Measurements from ENCODE around the gene KDM4C.

KDM4C gene

GRCh38 chr9:7174301-7174700 lies 416.5 kb downstream of the KDM4C start:
- TF ChIP-seq ZBTB7A (IDR thresholded peaks at IDR 0.05; ENCODE audit: low read depth), result no peak
- no peak for TF ChIP-seq CEBPB (IDR thresholded peaks at IDR 0.05)
- no peak for TF ChIP-seq NFIC (IDR thresholded peaks at IDR 0.05)
- no peak for TF ChIP-seq EP300 (IDR thresholded peaks at IDR 0.05; ENCODE audit: borderline replicate concordance)
- no peak for TF ChIP-seq FOXM1 (IDR thresholded peaks at IDR 0.05; ENCODE audit: borderline replicate concordance, low read depth)
- no peak for TF ChIP-seq CREB1 (IDR thresholded peaks at IDR 0.05; ENCODE audit: low read depth)

DNA sequence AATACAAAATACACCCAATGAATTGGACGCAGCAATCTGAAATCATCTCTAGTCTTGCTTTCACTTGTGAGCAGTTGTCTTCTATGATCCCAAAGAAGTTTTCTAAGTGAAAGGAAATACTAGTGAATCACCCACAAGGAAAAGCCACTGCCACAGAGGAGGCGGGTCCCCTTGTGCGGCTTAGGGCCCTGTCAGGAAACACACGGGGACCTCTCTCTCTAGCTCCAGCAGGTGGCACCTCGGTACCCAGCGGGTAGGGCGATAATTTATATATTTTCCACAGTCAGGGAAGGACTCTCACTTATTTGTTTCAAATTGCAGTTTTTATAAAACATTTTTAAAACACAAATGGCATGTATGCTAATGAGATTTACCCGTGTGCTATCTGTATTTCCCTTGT lies 417.1 kb downstream of the KDM4C start:
- TF ChIP-seq NFIC (IDR thresholded peaks at IDR 0.05), result no peak
- TF ChIP-seq TEAD4 (IDR thresholded peaks at IDR 0.05), result no peak
- TF ChIP-seq FOXM1 (IDR thresholded peaks at IDR 0.05; ENCODE audit: borderline replicate concordance, low read depth), result no peak
- TF ChIP-seq CEBPB (IDR thresholded peaks at IDR 0.05), result no peak
- no peak for TF ChIP-seq EP300 (IDR thresholded peaks at IDR 0.05; ENCODE audit: borderline replicate concordance)
- TF ChIP-seq, protein P1, sequence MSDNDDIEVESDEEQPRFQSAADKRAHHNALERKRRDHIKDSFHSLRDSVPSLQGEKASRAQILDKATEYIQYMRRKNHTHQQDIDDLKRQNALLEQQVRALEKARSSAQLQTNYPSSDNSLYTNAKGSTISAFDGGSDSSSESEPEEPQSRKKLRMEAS (IDR thresholded peaks at IDR 0.05), result no peak
- TF ChIP-seq TCF12 (IDR thresholded peaks at IDR 0.05; ENCODE audit: low read depth), result no peak
- no peak for TF ChIP-seq USF1 (IDR thresholded peaks at IDR 0.05)

GRCh38 chr9:7176561-7176960 lies 418.8 kb downstream of the KDM4C start:
- TF ChIP-seq ZBTB7A (IDR thresholded peaks at IDR 0.05; ENCODE audit: low read depth) (no peak), TCF12 (IDR thresholded peaks at IDR 0.05; ENCODE audit: low read depth) (no peak), USF1 (IDR thresholded peaks at IDR 0.05) (no peak), TAF1 (IDR thresholded peaks at IDR 0.05; ENCODE audit: low read depth) (no peak), EP300 (IDR thresholded peaks at IDR 0.05; ENCODE audit: borderline replicate concordance) (no peak), YY1 (IDR thresholded peaks at IDR 0.05; ENCODE audit: low read depth) (no peak), TEAD4 (IDR thresholded peaks at IDR 0.05) (no peak), RAD21 (IDR thresholded peaks at IDR 0.05; ENCODE audit: low read depth) (no peak), EGR1 (IDR thresholded peaks at IDR 0.05) (no peak), NFIC (IDR thresholded peaks at IDR 0.05) (no peak), CEBPB (IDR thresholded peaks at IDR 0.05) (no peak), FOXM1 (IDR thresholded peaks at IDR 0.05; ENCODE audit: borderline replicate concordance, low read depth) (no peak), CREB1 (IDR thresholded peaks at IDR 0.05; ENCODE audit: low read depth) (no peak)
- TF ChIP-seq, protein P1 (IDR thresholded peaks at IDR 0.05), result no peak
- TF ChIP-seq, protein P2, sequence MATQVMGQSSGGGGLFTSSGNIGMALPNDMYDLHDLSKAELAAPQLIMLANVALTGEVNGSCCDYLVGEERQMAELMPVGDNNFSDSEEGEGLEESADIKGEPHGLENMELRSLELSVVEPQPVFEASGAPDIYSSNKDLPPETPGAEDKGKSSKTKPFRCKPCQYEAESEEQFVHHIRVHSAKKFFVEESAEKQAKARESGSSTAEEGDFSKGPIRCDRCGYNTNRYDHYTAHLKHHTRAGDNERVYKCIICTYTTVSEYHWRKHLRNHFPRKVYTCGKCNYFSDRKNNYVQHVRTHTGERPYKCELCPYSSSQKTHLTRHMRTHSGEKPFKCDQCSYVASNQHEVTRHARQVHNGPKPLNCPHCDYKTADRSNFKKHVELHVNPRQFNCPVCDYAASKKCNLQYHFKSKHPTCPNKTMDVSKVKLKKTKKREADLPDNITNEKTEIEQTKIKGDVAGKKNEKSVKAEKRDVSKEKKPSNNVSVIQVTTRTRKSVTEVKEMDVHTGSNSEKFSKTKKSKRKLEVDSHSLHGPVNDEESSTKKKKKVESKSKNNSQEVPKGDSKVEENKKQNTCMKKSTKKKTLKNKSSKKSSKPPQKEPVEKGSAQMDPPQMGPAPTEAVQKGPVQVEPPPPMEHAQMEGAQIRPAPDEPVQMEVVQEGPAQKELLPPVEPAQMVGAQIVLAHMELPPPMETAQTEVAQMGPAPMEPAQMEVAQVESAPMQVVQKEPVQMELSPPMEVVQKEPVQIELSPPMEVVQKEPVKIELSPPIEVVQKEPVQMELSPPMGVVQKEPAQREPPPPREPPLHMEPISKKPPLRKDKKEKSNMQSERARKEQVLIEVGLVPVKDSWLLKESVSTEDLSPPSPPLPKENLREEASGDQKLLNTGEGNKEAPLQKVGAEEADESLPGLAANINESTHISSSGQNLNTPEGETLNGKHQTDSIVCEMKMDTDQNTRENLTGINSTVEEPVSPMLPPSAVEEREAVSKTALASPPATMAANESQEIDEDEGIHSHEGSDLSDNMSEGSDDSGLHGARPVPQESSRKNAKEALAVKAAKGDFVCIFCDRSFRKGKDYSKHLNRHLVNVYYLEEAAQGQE (IDR thresholded peaks at IDR 0.05; ENCODE audit: low read depth), result no peak

DNA sequence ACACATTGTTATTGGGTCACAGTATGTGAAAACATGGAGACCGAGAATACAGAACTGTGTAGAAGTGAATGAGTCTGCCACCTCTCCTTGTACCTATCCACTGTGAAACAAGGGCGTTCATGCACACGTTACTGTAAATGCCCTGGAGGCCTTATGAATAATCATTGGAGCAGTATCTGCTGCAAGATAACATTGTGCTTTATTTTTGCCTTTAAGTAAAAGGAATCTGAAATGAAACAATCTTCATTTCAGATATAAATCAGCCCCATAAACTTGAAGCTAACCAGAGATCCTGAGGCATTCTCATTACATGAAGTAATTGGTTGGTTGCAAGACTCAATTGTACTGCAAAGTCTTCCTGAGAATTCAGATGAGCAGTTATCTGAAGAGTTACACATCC lies 419.6 kb downstream of the KDM4C start:
- no peak for TF ChIP-seq TEAD4 (IDR thresholded peaks at IDR 0.05)
- TF ChIP-seq, protein P1 (IDR thresholded peaks at IDR 0.05), result no peak
- no peak for TF ChIP-seq CREB1 (IDR thresholded peaks at IDR 0.05; ENCODE audit: low read depth)
- TF ChIP-seq, protein P2 (IDR thresholded peaks at IDR 0.05; ENCODE audit: low read depth), result no peak
- TF ChIP-seq RAD21 (IDR thresholded peaks at IDR 0.05; ENCODE audit: low read depth), result no peak
- TF ChIP-seq TCF12 (IDR thresholded peaks at IDR 0.05; ENCODE audit: low read depth), result no peak
- no peak for TF ChIP-seq CEBPB (IDR thresholded peaks at IDR 0.05)
- no peak for TF ChIP-seq USF1 (IDR thresholded peaks at IDR 0.05)
- no peak for TF ChIP-seq FOXM1 (IDR thresholded peaks at IDR 0.05; ENCODE audit: borderline replicate concordance, low read depth)
- no peak for TF ChIP-seq EP300 (IDR thresholded peaks at IDR 0.05; ENCODE audit: borderline replicate concordance)
- TF ChIP-seq ZBTB7A (IDR thresholded peaks at IDR 0.05; ENCODE audit: low read depth), result no peak
- no peak for TF ChIP-seq NFIC (IDR thresholded peaks at IDR 0.05)
- TF ChIP-seq EGR1 (IDR thresholded peaks at IDR 0.05), result no peak
- TF ChIP-seq YY1 (IDR thresholded peaks at IDR 0.05; ENCODE audit: low read depth), result no peak
- no peak for TF ChIP-seq TAF1 (IDR thresholded peaks at IDR 0.05; ENCODE audit: low read depth)

- TF ChIP-seq TCF12 (IDR thresholded peaks at IDR 0.05; ENCODE audit: low read depth) (no peak), USF1 (IDR thresholded peaks at IDR 0.05) (no peak), TEAD4 (IDR thresholded peaks at IDR 0.05) (no peak), FOXM1 (IDR thresholded peaks at IDR 0.05; ENCODE audit: borderline replicate concordance, low read depth) (no peak), EGR1 (IDR thresholded peaks at IDR 0.05) (no peak), CEBPB (IDR thresholded peaks at IDR 0.05) (no peak), TAF1 (IDR thresholded peaks at IDR 0.05; ENCODE audit: low read depth) (no peak), ZBTB7A (IDR thresholded peaks at IDR 0.05; ENCODE audit: low read depth) (no peak), NFIC (IDR thresholded peaks at IDR 0.05) (no peak), CREB1 (IDR thresholded peaks at IDR 0.05; ENCODE audit: low read depth) (no peak), RAD21 (IDR thresholded peaks at IDR 0.05; ENCODE audit: low read depth) (no peak), YY1 (IDR thresholded peaks at IDR 0.05; ENCODE audit: low read depth) (no peak), EP300 (IDR thresholded peaks at IDR 0.05; ENCODE audit: borderline replicate concordance) (no peak)
- TF ChIP-seq, protein P1 (IDR thresholded peaks at IDR 0.05), result no peak
- TF ChIP-seq, protein P2 (IDR thresholded peaks at IDR 0.05; ENCODE audit: low read depth), result no peak
Observed at GRCh38 chr9:7178729-7179128, 421.0 kb downstream of the KDM4C start.
